ENCODE results near the gene OR2B2.
"Not testable (repeated sequence)": the region's sequence is repeated elsewhere in the genome, so short reads cannot be mapped to it uniquely, and the experiment has no call there.

OR2B2 gene

GRCh38 chr6:27940766-27941165 is 28.6 kb upstream of the OR2B2 start:
- DNase-seq (ENCODE audit: extremely low spot score): no peak
- no peak for TF ChIP-seq BHLHE40 (IDR thresholded peaks at IDR 0.05; ENCODE audit: borderline replicate concordance)
- no peak for TF ChIP-seq FOXK2 (IDR thresholded peaks at IDR 0.05)
- TF ChIP-seq HDGF (IDR thresholded peaks at IDR 0.05; ENCODE audit: borderline replicate concordance): no peak
- no peak for TF ChIP-seq NFRKB (IDR thresholded peaks at IDR 0.05)
- no peak for TF ChIP-seq ELF4 (IDR thresholded peaks at IDR 0.05)
- no peak for TF ChIP-seq PKNOX1 (IDR thresholded peaks at IDR 0.05)
- no peak for TF ChIP-seq FOXM1 (IDR thresholded peaks at IDR 0.05; ENCODE audit: borderline replicate concordance)
- no peak for TF ChIP-seq SP1 (IDR thresholded peaks at IDR 0.05)
- no peak for TF ChIP-seq SUZ12 (IDR thresholded peaks at IDR 0.05)
- TF ChIP-seq L3MBTL2 (conservative IDR thresholded peaks at IDR 0.05): no peak
- TF ChIP-seq ZNF384 (IDR thresholded peaks at IDR 0.05): no peak
- TF ChIP-seq TARDBP (IDR thresholded peaks at IDR 0.05): no peak
- TF ChIP-seq LEF1 (IDR thresholded peaks at IDR 0.05; ENCODE audit: borderline replicate concordance): no peak
- TF ChIP-seq FOXA1 (IDR thresholded peaks at IDR 0.05): no peak
- TF ChIP-seq CTBP1 (IDR thresholded peaks at IDR 0.05; ENCODE audit: borderline replicate concordance): no peak
- no peak for TF ChIP-seq ARNT (IDR thresholded peaks at IDR 0.05)
- POLR2A ChIA-PET: no interaction called here
- CTCF ChIA-PET: no interaction called here

GRCh38 chr6:27931209-27931608 is 19.0 kb upstream of the OR2B2 start:
- ChIA-PET POLR2A (no interaction called here), CTCF (interaction anchor here (0.6 kb wide), 1 partner anchor 804 kb away, joined by 4 read pairs; no protein-coding TSS in a partner anchor)

GRCh38 chr6:27929930-27930329 is 17.7 kb upstream of the OR2B2 start:
- POLR2A ChIA-PET; DNase-seq (ENCODE audit: extremely low spot score); CTCF ChIA-PET: not testable (repeated sequence)

More at GRCh38 chr6:27931209-27931608, 19.0 kb upstream of the OR2B2 start:
- TF ChIP-seq NFRKB (IDR thresholded peaks at IDR 0.05) (no peak), ARNT (IDR thresholded peaks at IDR 0.05) (no peak), HDGF (IDR thresholded peaks at IDR 0.05; ENCODE audit: borderline replicate concordance) (no peak), L3MBTL2 (conservative IDR thresholded peaks at IDR 0.05) (no peak), PKNOX1 (IDR thresholded peaks at IDR 0.05) (no peak), BHLHE40 (IDR thresholded peaks at IDR 0.05; ENCODE audit: borderline replicate concordance) (no peak), LEF1 (IDR thresholded peaks at IDR 0.05; ENCODE audit: borderline replicate concordance) (no peak), FOXK2 (IDR thresholded peaks at IDR 0.05) (no peak), FOXA1 (IDR thresholded peaks at IDR 0.05) (no peak), FOXM1 (IDR thresholded peaks at IDR 0.05; ENCODE audit: borderline replicate concordance) (no peak), ELF4 (IDR thresholded peaks at IDR 0.05) (no peak), CTBP1 (IDR thresholded peaks at IDR 0.05; ENCODE audit: borderline replicate concordance) (no peak), SUZ12 (IDR thresholded peaks at IDR 0.05) (no peak), TARDBP (IDR thresholded peaks at IDR 0.05) (no peak), SP1 (IDR thresholded peaks at IDR 0.05) (no peak), ZNF384 (IDR thresholded peaks at IDR 0.05) (no peak)
- no peak for DNase-seq (ENCODE audit: extremely low spot score)

GRCh38 chr6:27928041-27928440 is 15.8 kb upstream of the OR2B2 start:
- DNase-seq (ENCODE audit: extremely low spot score); POLR2A ChIA-PET; CTCF ChIA-PET: not testable (repeated sequence)

- POLR2A ChIA-PET: no interaction called here
- no peak for DNase-seq (ENCODE audit: extremely low spot score)
- TF ChIP-seq ARNT (IDR thresholded peaks at IDR 0.05) (no peak), NFRKB (IDR thresholded peaks at IDR 0.05) (no peak), BHLHE40 (IDR thresholded peaks at IDR 0.05; ENCODE audit: borderline replicate concordance) (no peak), CTBP1 (IDR thresholded peaks at IDR 0.05; ENCODE audit: borderline replicate concordance) (no peak), SUZ12 (IDR thresholded peaks at IDR 0.05) (no peak), TARDBP (IDR thresholded peaks at IDR 0.05) (no peak), L3MBTL2 (conservative IDR thresholded peaks at IDR 0.05) (no peak), SP1 (IDR thresholded peaks at IDR 0.05) (no peak), ZNF384 (IDR thresholded peaks at IDR 0.05) (no peak), FOXA1 (IDR thresholded peaks at IDR 0.05) (no peak)
- CTCF ChIA-PET: no interaction called here
These were observed 12.0 kb upstream of the OR2B2 start for GRCh38 chr6:27924179-27924578.

- ChIA-PET CTCF (no interaction called here), POLR2A (no interaction called here)
These were observed 10.8 kb upstream of the OR2B2 start for GRCh38 chr6:27922949-27923348.

More at GRCh38 chr6:27922949-27923348, 10.8 kb upstream of the OR2B2 start:
- TF ChIP-seq SUZ12 (IDR thresholded peaks at IDR 0.05): no peak
- TF ChIP-seq HDGF (IDR thresholded peaks at IDR 0.05; ENCODE audit: borderline replicate concordance): no peak
- no peak for TF ChIP-seq TARDBP (IDR thresholded peaks at IDR 0.05)
- no peak for TF ChIP-seq FOXK2 (IDR thresholded peaks at IDR 0.05)
- TF ChIP-seq FOXA1 (IDR thresholded peaks at IDR 0.05): no peak
- TF ChIP-seq NFRKB (IDR thresholded peaks at IDR 0.05): no peak
- TF ChIP-seq LEF1 (IDR thresholded peaks at IDR 0.05; ENCODE audit: borderline replicate concordance): no peak
- no peak for TF ChIP-seq ARNT (IDR thresholded peaks at IDR 0.05)
- no peak for TF ChIP-seq SP1 (IDR thresholded peaks at IDR 0.05)
- TF ChIP-seq ELF4 (IDR thresholded peaks at IDR 0.05): no peak
- no peak for TF ChIP-seq BHLHE40 (IDR thresholded peaks at IDR 0.05; ENCODE audit: borderline replicate concordance)
- TF ChIP-seq ZNF384 (IDR thresholded peaks at IDR 0.05): no peak
- TF ChIP-seq PKNOX1 (IDR thresholded peaks at IDR 0.05): no peak
- TF ChIP-seq CTBP1 (IDR thresholded peaks at IDR 0.05; ENCODE audit: borderline replicate concordance): no peak
- no peak for TF ChIP-seq FOXM1 (IDR thresholded peaks at IDR 0.05; ENCODE audit: borderline replicate concordance)
- no peak for TF ChIP-seq L3MBTL2 (conservative IDR thresholded peaks at IDR 0.05)
- no peak for DNase-seq (ENCODE audit: extremely low spot score)

Data from HEK293T (cell line).